ENCODE results near the gene RMND1. TPM values are rescaled to one million over a fixed set of nuclear protein-coding genes. Genes with fewer than 3 reads are reported as not detected.

Gene RMND1
- polyA plus RNA-seq, 3 donors, result 5.7 to 6.7 (median 6.6) TPM

GRCh38 chr6:151400473-151400872 lies 51.5 kb downstream of the RMND1 start:
- no peak overlapping the region for H2AFZ ChIP-seq (ENCODE audit: insufficient read depth, low read depth, low read length, poor library complexity, severe bottlenecking)

GRCh38 chr6:151399679-151400078 lies 52.2 kb downstream of the RMND1 start:
- 50% methylated on average over 2 of the region's 3 CpGs for WGBS (ENCODE audit: insufficient coverage)
- Histone ChIP-seq H4K20me1 (ENCODE audit: insufficient read depth, low read length) (peaks cover 100% of the 10 kb centered on the region), H3K4me1 (ENCODE audit: control insufficient read depth in 1 of 2, insufficient read depth in 2 of 2, low read length in 2 of 2) (peaks cover 5 to 8% of the 10 kb centered on the region in 2 donors), H3K36me3 (replicated peaks in 1 of 2; ENCODE audit: control insufficient read depth in 1 of 2, insufficient read depth in 2 of 2, low read length in 2 of 2) (peaks cover 27 to 61% of the 10 kb centered on the region in 2 donors), H3K79me2 (ENCODE audit: insufficient read depth, low read length) (peaks cover 98% of the 10 kb centered on the region), H3K27ac (ENCODE audit: low read depth in 1 of 2, low read length in 2 of 2) (peak overlapping the region in 1 of 2 donors; percentile 57), H3K9me3 (replicated peaks in 1 of 2; ENCODE audit: control insufficient read depth in 1 of 2, insufficient read depth in 1 of 2, low read length in 2 of 2) (no peaks in the 10 kb centered on the region), H3K27me3 (ENCODE audit: control insufficient read depth in 2 of 2, insufficient read depth in 2 of 2, low read length in 2 of 2) (no peaks in the 10 kb centered on the region), H3K4me3 (replicated peaks in 1 of 3; ENCODE audit: low read depth in 2 of 3, low read length in 3 of 3) (no peak overlapping the region), H3K4me2 (replicated peaks; ENCODE audit: extremely low read depth, low read length, poor library complexity, severe bottlenecking) (no peak overlapping the region), H2AFZ (ENCODE audit: insufficient read depth, low read depth, low read length, poor library complexity, severe bottlenecking) (no peak overlapping the region), H3K9ac (ENCODE audit: insufficient read depth, low read length, poor library complexity, severe bottlenecking) (no peak overlapping the region)
- intact Hi-C loops (cut with micrococcal nuclease), result loop anchor here (10.0 kb wide), 2 partner anchors 365 to 1575 kb away; no protein-coding TSS in a partner anchor
- Mint-ChIP-seq H3K9me3 (peaks cover 0 to 4% (median 0%) of the 10 kb centered on the region in 7 donors), H3K4me3 (no peak overlapping the region), H3K36me3 (peaks cover 31 to 40% of the 10 kb centered on the region in 2 donors), H3K27me3 (ENCODE audit: low read depth in 3 of 3) (peaks cover 0 to 3% (median 0%) of the 10 kb centered on the region in 3 donors), H3K4me1 (peaks cover 31% of the 10 kb centered on the region), H3K27ac (peak overlapping the region in 4 of 7 donors; percentile 2 to 80 (median 42))
- TF ChIP-seq CTCF (IDR thresholded peaks at IDR 0.05), result no peak
- DNase-seq, result no peak

More at GRCh38 chr6:151400473-151400872, 51.5 kb downstream of the RMND1 start:
- peaks cover 28% of the 10 kb centered on the region for H3K4me1 Mint-ChIP-seq
- Histone ChIP-seq H3K36me3 (replicated peaks in 1 of 2; ENCODE audit: control insufficient read depth in 1 of 2, insufficient read depth in 2 of 2, low read length in 2 of 2) (peaks cover 33 to 65% of the 10 kb centered on the region in 2 donors), H3K27me3 (ENCODE audit: control insufficient read depth in 2 of 2, insufficient read depth in 2 of 2, low read length in 2 of 2) (no peaks in the 10 kb centered on the region), H4K20me1 (ENCODE audit: insufficient read depth, low read length) (peaks cover 100% of the 10 kb centered on the region), H3K4me3 (replicated peaks in 1 of 3; ENCODE audit: low read depth in 2 of 3, low read length in 3 of 3) (no peak overlapping the region), H3K4me2 (replicated peaks; ENCODE audit: extremely low read depth, low read length, poor library complexity, severe bottlenecking) (no peak overlapping the region), H3K9me3 (replicated peaks in 1 of 2; ENCODE audit: control insufficient read depth in 1 of 2, insufficient read depth in 1 of 2, low read length in 2 of 2) (no peaks in the 10 kb centered on the region), H3K27ac (ENCODE audit: low read depth in 1 of 2, low read length in 2 of 2) (peak overlapping the region in 1 of 2 donors; percentile 57), H3K79me2 (ENCODE audit: insufficient read depth, low read length) (peaks cover 96% of the 10 kb centered on the region), H3K4me1 (ENCODE audit: control insufficient read depth in 1 of 2, insufficient read depth in 2 of 2, low read length in 2 of 2) (peaks cover 5 to 8% of the 10 kb centered on the region in 2 donors), H3K9ac (ENCODE audit: insufficient read depth, low read length, poor library complexity, severe bottlenecking) (no peak overlapping the region)
- H3K27me3 Mint-ChIP-seq (ENCODE audit: low read depth in 3 of 3), result peaks cover 0 to 3% (median 0%) of the 10 kb centered on the region in 3 donors
- no peak for DNase-seq
- H3K27ac Mint-ChIP-seq, result peak overlapping the region in 6 of 7 donors; percentile 46 to 86 (median 72)
- peaks cover 33 to 42% of the 10 kb centered on the region in 2 donors for H3K36me3 Mint-ChIP-seq
- TF ChIP-seq CTCF (IDR thresholded peaks at IDR 0.05), result no peak
- intact Hi-C loops (cut with micrococcal nuclease), result no loop called here
- no peak overlapping the region for H3K4me3 Mint-ChIP-seq
- H3K9me3 Mint-ChIP-seq, result peaks cover 0 to 4% (median 0%) of the 10 kb centered on the region in 7 donors
- WGBS (ENCODE audit: insufficient coverage), result 100% methylated on average over 1 of the region's 6 CpGs
